BLaER1 (cell line): Measurements from ENCODE around the gene CYGB.

Experiments used
- H3K27ac ChIP-seq: shearing (Covaris generic); formaldehyde crosslinking; 2 replicates; pipeline ENCODE4 v1.8.1; 2022
- H3K27me3 ChIP-seq: shearing (Covaris generic); formaldehyde crosslinking; 2 replicates; pipeline ENCODE4 v1.8.1; 2022
- H3K36me3 ChIP-seq: shearing (Covaris generic); formaldehyde crosslinking; 2 replicates; pipeline ENCODE4 v1.8.1; 2022
- H3K4me1 ChIP-seq: shearing (Covaris generic); formaldehyde crosslinking; 2 replicates; pipeline ENCODE4 v1.8.1; 2022
- H3K4me2 ChIP-seq: shearing (Covaris generic); formaldehyde crosslinking; 2 replicates; pipeline ENCODE4 v1.8.1; 2022
- H3K4me3 ChIP-seq: shearing (Covaris generic); formaldehyde crosslinking; 2 replicates; pipeline ENCODE4 v1.8.1; 2022
- H3K9ac ChIP-seq: shearing (Covaris generic); formaldehyde crosslinking; 2 replicates; pipeline ENCODE4 v1.8.1; 2022
- H3K9me3 ChIP-seq: shearing (Covaris generic); formaldehyde crosslinking; 2 replicates; pipeline ENCODE4 v1.8.1; 2022
- H4K20me1 ChIP-seq: shearing (Covaris generic); formaldehyde crosslinking; 2 replicates; pipeline ENCODE4 v1.8.1; 2022
- Cebpa-rat ChIP-seq: shearing (Covaris generic); IDR thresholded peaks from 2 replicates; pipeline ENCODE4 v1.8.1; 2022

Gene CYGB

GRCh38 chr17:76506408-76507345, 30.8 kb downstream of the CYGB start:
- H3K9ac ChIP-seq, result peak overlapping the region; percentile 30; the same call in 1 of the 2 replicates

DNA sequence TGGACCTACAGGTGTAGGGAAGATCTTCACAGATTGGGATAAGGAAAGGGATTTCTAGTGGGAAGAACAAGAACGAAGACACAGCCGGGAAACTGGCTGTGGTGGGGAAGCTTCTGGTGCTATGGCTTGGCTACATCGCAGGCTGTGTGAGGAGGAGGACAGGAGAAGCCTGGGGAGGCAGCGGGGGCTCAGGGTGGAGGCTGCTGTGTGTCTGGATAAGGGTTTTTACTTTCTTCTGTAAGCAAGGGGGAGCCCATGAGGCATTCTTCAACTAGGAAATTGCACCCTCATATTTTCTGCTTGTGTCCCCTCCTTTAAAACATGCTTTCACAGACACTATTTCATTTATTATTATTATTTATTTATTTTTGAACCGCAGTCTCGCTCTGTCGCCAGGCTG, 33.4 kb downstream of the CYGB start:
- no peaks in the 10 kb centered on the region for H3K9me3 ChIP-seq
- no peak overlapping the region for H3K4me2 ChIP-seq
- H3K9ac ChIP-seq, result no peak overlapping the region
- peaks cover 12% of the 10 kb centered on the region for H4K20me1 ChIP-seq
- H3K4me1 ChIP-seq, result peaks cover 45% of the 10 kb centered on the region
- H3K4me3 ChIP-seq, result no peak overlapping the region
- no peaks in the 10 kb centered on the region for H3K36me3 ChIP-seq
- no peak for TF ChIP-seq Cebpa-rat
- H3K27ac ChIP-seq, result no peak overlapping the region
- no peaks in the 10 kb centered on the region for H3K27me3 ChIP-seq

More at GRCh38 chr17:76506408-76507345, 30.8 kb downstream of the CYGB start:
- no peaks in the 10 kb centered on the region for H3K27me3 ChIP-seq
- H3K27ac ChIP-seq, result no peak overlapping the region
- H3K36me3 ChIP-seq, result no peaks in the 10 kb centered on the region
- no peak for TF ChIP-seq Cebpa-rat
- H3K4me1 ChIP-seq, result peaks cover 26% of the 10 kb centered on the region
- no peaks in the 10 kb centered on the region for H3K9me3 ChIP-seq
- no peaks in the 10 kb centered on the region for H4K20me1 ChIP-seq
- no peak overlapping the region for H3K4me3 ChIP-seq
- H3K4me2 ChIP-seq, result peak overlapping the region; percentile 25

- H4K20me1 ChIP-seq, result peaks cover 23% of the 10 kb centered on the region
- H3K4me3 ChIP-seq, result no peak overlapping the region; the same call in 1 of the 2 replicates
- peak overlapping the region; percentile 100 for H3K4me2 ChIP-seq
- peak overlapping the region; percentile 44; the same call in 1 of the 2 replicates for H3K9ac ChIP-seq
- H3K36me3 ChIP-seq, result peaks cover 8% of the 10 kb centered on the region
- peak overlapping the region; percentile 65 for H3K27ac ChIP-seq
- H3K4me1 ChIP-seq, result peaks cover 61% of the 10 kb centered on the region
- H3K9me3 ChIP-seq, result no peaks in the 10 kb centered on the region
- no peak for TF ChIP-seq Cebpa-rat
- H3K27me3 ChIP-seq, result no peaks in the 10 kb centered on the region
These were observed 34.9 kb downstream of the CYGB start for GRCh38 chr17:76502341-76503211.

- Histone ChIP-seq H3K4me3 (peak overlapping the region; percentile 98), H3K9ac (peak overlapping the region; percentile 44), H4K20me1 (peaks cover 30% of the 10 kb centered on the region), H3K4me1 (peaks cover 65% of the 10 kb centered on the region), H3K9me3 (no peaks in the 10 kb centered on the region), H3K36me3 (peaks cover 10% of the 10 kb centered on the region), H3K27ac (peak overlapping the region; percentile 65), H3K27me3 (no peaks in the 10 kb centered on the region), H3K4me2 (peak overlapping the region; percentile 100)
- no peak for TF ChIP-seq Cebpa-rat
These were observed 35.6 kb downstream of the CYGB start for GRCh38 chr17:76501827-76502307.

- Histone ChIP-seq H3K9ac (peak within 1 kb of the TSS; percentile 89), H3K4me2 (peak within 1 kb of the TSS; percentile 100), H3K4me3 (peak within 1 kb of the TSS; percentile 98), H3K4me1 (peaks cover 65% of the 10 kb centered on the region), H3K27ac (peak within 1 kb of the TSS; percentile 85), H3K36me3 (peaks cover 10% of the 10 kb centered on the region), H4K20me1 (peaks cover 36% of the 10 kb centered on the region), H3K9me3 (no peaks in the 10 kb centered on the region), H3K27me3 (no peaks in the 10 kb centered on the region)
- no peak for TF ChIP-seq Cebpa-rat
These were observed 36.3 kb downstream of the CYGB start, which contains the start of gene RHBDF2 for GRCh38 chr17:76501018-76501826. RHBDF2 (minus strand) TSS chr17:76501423; CDS start chr17:76481524, 19,899 bp downstream.

DNA sequence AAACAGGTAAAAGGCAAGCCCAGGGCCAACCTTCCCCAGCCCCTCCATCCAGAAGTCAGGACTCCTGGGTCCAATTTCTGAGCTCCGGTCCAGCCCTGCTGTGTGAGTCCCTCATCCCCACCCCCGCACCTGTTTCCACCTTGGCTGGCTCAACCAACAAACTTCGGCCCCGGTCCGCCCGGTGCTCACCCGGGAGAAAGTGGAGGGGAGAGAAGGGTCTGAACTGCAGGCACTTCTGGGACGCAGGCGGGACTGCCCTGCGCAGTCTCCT, 36.8 kb downstream of the CYGB start:
- H3K4me1 ChIP-seq, result peaks cover 66% of the 10 kb centered on the region

DNA sequence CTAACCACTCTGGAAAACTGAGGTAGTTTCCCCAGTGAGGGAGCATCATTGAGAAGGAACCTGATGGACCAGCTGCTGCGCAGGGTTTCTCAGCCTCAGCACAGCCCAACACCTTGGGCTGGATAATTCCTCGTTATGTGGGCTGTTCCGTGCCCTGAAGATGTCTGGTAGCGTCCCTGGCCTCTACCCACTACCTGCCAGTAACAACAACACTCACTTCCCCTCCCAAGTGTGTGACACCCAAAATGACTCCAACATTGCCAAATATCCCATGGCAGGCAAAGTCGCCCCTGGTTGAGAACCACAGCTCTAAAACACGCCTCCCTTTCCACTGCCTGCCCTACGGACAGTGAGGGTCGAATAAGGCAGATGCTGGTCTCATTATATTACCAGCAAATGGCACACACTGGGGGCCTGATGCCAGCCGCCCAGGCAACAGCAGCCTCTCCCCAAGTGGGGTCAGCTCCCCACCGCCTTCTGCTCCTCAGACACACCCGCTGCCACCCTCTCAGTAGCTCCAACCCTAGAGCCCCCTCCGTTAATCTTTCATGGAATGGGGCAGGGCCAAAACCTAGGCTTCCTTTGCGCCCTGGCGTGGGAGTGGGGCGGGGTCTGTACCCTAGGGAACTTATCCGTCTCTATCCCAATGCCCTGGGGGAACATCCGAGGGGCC, 37.3 kb downstream of the CYGB start:
- Histone ChIP-seq H3K4me1 (peaks cover 71% of the 10 kb centered on the region), H3K36me3 (peaks cover 10% of the 10 kb centered on the region), H3K27me3 (no peaks in the 10 kb centered on the region), H4K20me1 (peaks cover 47% of the 10 kb centered on the region), H3K9ac (peak overlapping the region; percentile 89), H3K4me2 (peak overlapping the region; percentile 100), H3K27ac (peak overlapping the region; percentile 85), H3K4me3 (peak overlapping the region; percentile 98), H3K9me3 (no peaks in the 10 kb centered on the region)
- TF ChIP-seq Cebpa-rat, result no peak

More for the DNA sequence above, 36.8 kb downstream of the CYGB start:
- no peak for TF ChIP-seq Cebpa-rat
- peak overlapping the region; percentile 98 for H3K4me3 ChIP-seq
- no peaks in the 10 kb centered on the region for H3K27me3 ChIP-seq
- peak overlapping the region; percentile 85 for H3K27ac ChIP-seq
- H4K20me1 ChIP-seq, result peaks cover 42% of the 10 kb centered on the region
- no peaks in the 10 kb centered on the region for H3K9me3 ChIP-seq
- peak overlapping the region; percentile 100 for H3K4me2 ChIP-seq
- H3K9ac ChIP-seq, result peak overlapping the region; percentile 89
- H3K36me3 ChIP-seq, result peaks cover 10% of the 10 kb centered on the region

- Histone ChIP-seq H4K20me1 (peaks cover 52% of the 10 kb centered on the region), H3K9ac (peak overlapping the region; percentile 89), H3K4me2 (peak overlapping the region; percentile 100), H3K9me3 (no peaks in the 10 kb centered on the region), H3K27ac (peak overlapping the region; percentile 65), H3K36me3 (peaks cover 10% of the 10 kb centered on the region), H3K27me3 (no peaks in the 10 kb centered on the region), H3K4me3 (peak overlapping the region; percentile 98), H3K4me1 (peaks cover 81% of the 10 kb centered on the region)
- no peak for TF ChIP-seq Cebpa-rat
These were observed 38.2 kb downstream of the CYGB start for GRCh38 chr17:76499267-76499667.
